Fibroblast of lung (primary cell): ENCODE measurements around the gene INS.

Experiments used
- CTCF ChIP-seq, 2 donors: IDR thresholded peaks in 1 of 2; conservative IDR thresholded peaks in 1 of 2; 1 replicate in 1 of 2; 2 replicates in 1 of 2; pipeline ENCODE4 v1.5.1; 2011 to 2012; ENCODE audit warnings: low read length in 2 of 2, control low read depth in 1 of 2, inconsistent platforms in 1 of 2, low read depth in 1 of 2, mild to moderate bottlenecking in 1 of 2
- EZH2 ChIP-seq: IDR thresholded peaks from 2 replicates; pipeline ENCODE4 v1.5.1; 2012; ENCODE audit warnings: low read length, control low read depth, mild to moderate bottlenecking; ENCODE audit errors: missing control alignments

GRCh38 chr11:2122222-2122906, 38.6 kb downstream of the INS start:
- TF ChIP-seq CTCF (conservative IDR thresholded peaks at IDR 0.05 in 1 of 2, IDR thresholded peaks at IDR 0.05 in 1 of 2; ENCODE audit: low read depth in 1 of 2, low read length in 2 of 2) (no peak), EZH2 (no peak)
